A549 (cell line): ENCODE measurements around the gene PI4KA. TPM values are rescaled to one million over a fixed set of nuclear protein-coding genes. Genes with fewer than 3 reads are reported as not detected.

Experiments used
- ATAC-seq, 2 experiments: fragments of 200-7000 bp in 1 of 2; fragments of >200 bp in 1 of 2; cut with Nextera tagmentation in 1 of 2; cut with Tn5 transposase in 1 of 2; 3 replicates each; pipeline versions ENCODE4 v1.8.0 to v1.9.1; 2018 to 2020; ENCODE audit warnings: mild to moderate bottlenecking in 1 of 2, moderate library complexity in 1 of 2
- CTCF ChIA-PET: fragments of 300-600 bp; sonication (Branson Sonifier 250); formaldehyde crosslinking; extraction: SDS; loops from one replicate; lab custom pipeline; 2021; ENCODE audit warnings: antibody characterized with exemption, inconsistent platforms; lab: Yijun Ruan, JAX
- POLR2A ChIA-PET: fragments of 350-600 bp; formaldehyde crosslinking; extraction: SDS; loops from one replicate; lab custom pipeline; 2021; ENCODE audit warnings: antibody characterized with exemption, inconsistent platforms; lab: Yijun Ruan, JAX
- DNase-seq, 2 experiments: peaks; one replicate each; pipeline versions ENCODE4 v3.0.0 to v3.0.0-alpha.2; 2011 to 2016; ENCODE audit warnings: low read depth in 1 of 2, low spot score in 1 of 2
- FAIRE-seq: peaks from 2 replicates; lab custom pipeline; 2011; peaks lifted over from hg19 to GRCh38; lab: Jason Lieb, UNC
- H3K27ac ChIP-seq, 2 experiments: fragments of >200 bp; sonication (Bioruptor Twin); formaldehyde crosslinking; 3 replicates each; pipeline ENCODE4 v1.5.1; 2016 to 2017
- H3K4me1 ChIP-seq: fragments of >200 bp; sonication (Bioruptor Twin); formaldehyde crosslinking; 3 replicates; pipeline ENCODE4 v1.6.1; 2016
- H3K4me2 ChIP-seq: fragments of >200 bp; sonication (Bioruptor Twin); formaldehyde crosslinking; 3 replicates; pipeline ENCODE4 v1.6.1; 2016
- H3K4me3 ChIP-seq: fragments of >200 bp; sonication (Bioruptor Twin); formaldehyde crosslinking; 3 replicates; pipeline ENCODE4 v1.5.1; 2016
- H3K9me3 ChIP-seq: fragments of >200 bp; sonication (Bioruptor Twin); formaldehyde crosslinking; 3 replicates; pipeline ENCODE4 v1.6.1; 2016
- BHLHE40 ChIP-seq: IDR thresholded peaks from 2 replicates; pipeline ENCODE4 v1.6.1; 2012; ENCODE audit warnings: low read depth, low read length, inconsistent platforms
- CBX2 ChIP-seq: fragments of 200-600 bp; sonication (generic); IDR thresholded peaks from 2 replicates; pipeline ENCODE4 v1.6.1; 2016; ENCODE audit warnings: low read depth, mild to moderate bottlenecking, borderline replicate concordance
- CHD2 ChIP-seq: fragments of 150-350 bp; IDR thresholded peaks from 2 replicates; pipeline ENCODE4 v1.6.1; 2014; ENCODE audit warnings: low read length; ENCODE audit not compliant: partially characterized antibody
- CHD4 ChIP-seq: fragments of 200-600 bp; sonication (generic); IDR thresholded peaks from 2 replicates; pipeline ENCODE4 v1.6.1; 2016; ENCODE audit warnings: antibody characterized with exemption, mild to moderate bottlenecking, borderline replicate concordance
- EP300 ChIP-seq, 2 experiments: fragments of >200 bp; sonication (Bioruptor Twin); formaldehyde crosslinking; IDR thresholded peaks; 2 replicates in 1 of 2; 3 replicates in 1 of 2; pipeline ENCODE4 v1.6.1; 2016 to 2017
- HEYL ChIP-seq: fragments of 250-450 bp; sonication (Bioruptor Pico); IDR thresholded peaks from 2 replicates; pipeline ENCODE4 v1.8.0; 2021; ENCODE audit warnings: mild to moderate bottlenecking, moderate library complexity
- HOXB5 ChIP-seq: fragments of 250-450 bp; sonication (Bioruptor Pico); IDR thresholded peaks from 2 replicates; pipeline ENCODE4 v1.5.0; 2020; ENCODE audit warnings: mild to moderate bottlenecking, moderate library complexity
- JUN ChIP-seq, 2 experiments: fragments of >200 bp; sonication (Bioruptor Twin); formaldehyde crosslinking; IDR thresholded peaks; 2 replicates in 1 of 2; 3 replicates in 1 of 2; pipeline ENCODE4 v1.6.1; 2016 to 2017
- KDM1A ChIP-seq: fragments of 200-600 bp; sonication (generic); IDR thresholded peaks from 2 replicates; pipeline ENCODE4 v1.6.1; 2016; ENCODE audit warnings: low read depth, mild to moderate bottlenecking
- MAZ ChIP-seq: fragments of 150-350 bp; IDR thresholded peaks from 2 replicates; pipeline ENCODE4 v1.6.1; 2014; ENCODE audit warnings: antibody characterized with exemption, low read depth, low read length, borderline replicate concordance
- NFE2L2 ChIP-seq: fragments of 150-350 bp; conservative IDR thresholded peaks from 2 replicates; pipeline ENCODE4 v1.6.1; 2014; ENCODE audit warnings: low read length
- PHF8 ChIP-seq: fragments of 200-600 bp; sonication (generic); IDR thresholded peaks from 2 replicates; pipeline ENCODE4 v1.6.1; 2016; ENCODE audit warnings: low read depth, mild to moderate bottlenecking, antibody characterized with exemption, moderate library complexity, borderline replicate concordance
- POLR2A ChIP-seq: IDR thresholded peaks from 2 replicates; pipeline ENCODE4 v1.6.1; 2012; ENCODE audit warnings: mild to moderate bottlenecking, low read length
- RCOR1 ChIP-seq: fragments of 150-350 bp; IDR thresholded peaks from 2 replicates; pipeline ENCODE4 v1.6.1; 2014; ENCODE audit warnings: antibody characterized with exemption, low read length, low read depth
- RNF2 ChIP-seq: fragments of 200-600 bp; sonication (generic); IDR thresholded peaks from 2 replicates; pipeline ENCODE4 v1.6.1; 2016; ENCODE audit warnings: low read depth, mild to moderate bottlenecking, antibody characterized with exemption, moderate library complexity, borderline replicate concordance
- SREBF2 ChIP-seq: fragments of 450-650 bp; IDR thresholded peaks from 2 replicates; pipeline ENCODE4 v1.6.1; 2014; ENCODE audit warnings: mild to moderate bottlenecking, moderate library complexity
- ZC3H11A ChIP-seq: fragments of 450-650 bp; IDR thresholded peaks from 2 replicates; pipeline ENCODE4 v1.6.1; 2014; ENCODE audit warnings: antibody characterized with exemption, mild to moderate bottlenecking
- ZNF302 ChIP-seq: fragments of 250-450 bp; sonication (Bioruptor Pico); IDR thresholded peaks from 2 replicates; pipeline ENCODE4 v1.9.0; 2021; ENCODE audit warnings: inconsistent platforms, mild to moderate bottlenecking, moderate library complexity
- WGBS: methylation state at CpG from one replicate; pipeline ENCODE4 v1.1.6; 2017; ENCODE audit errors: missing lambda C conversion rate; 5-methylcytosine and 5-hydroxymethylcytosine counted together
- polyA plus RNA-seq, 4 experiments: library from polyadenylated mRNA; depleted of rRNA in 3 of 4; stranded (reverse); fragments of >200 nt; fragmentation: RNase III in 1 of 4; extraction: RNeasy Plus Mini Kit Qiagen cat#74134 plus additional on column Dnase treatment in 1 of 4; gene quantifications; 2 replicates in 3 of 4; 3 replicates in 1 of 4; pipeline ENCODE4 v1.2.3, GENCODE V29; 2011 to 2017
- TF ChIP-seq, protein P1 (sequence below): fragments of 200-600 bp; sonication (generic); IDR thresholded peaks from 2 replicates; pipeline ENCODE4 v1.6.1; 2016; ENCODE audit warnings: antibody characterized with exemption, mild to moderate bottlenecking, moderate library complexity
- TF ChIP-seq, protein P2 (sequence below): fragments of 250-450 bp; sonication (Bioruptor Pico); IDR thresholded peaks from 2 replicates; pipeline ENCODE4 v1.5.0; 2021; ENCODE audit warnings: mild to moderate bottlenecking, moderate library complexity, borderline replicate concordance
- TF ChIP-seq, protein P3 (sequence below): IDR thresholded peaks from 2 replicates; pipeline ENCODE4 v1.6.1; 2012
- TF ChIP-seq, protein P4 (sequence below): fragments of 150-350 bp; IDR thresholded peaks from 2 replicates; pipeline ENCODE4 v1.6.1; 2014; ENCODE audit warnings: low read depth, mild to moderate bottlenecking, low read length

Gene PI4KA
- polyA plus RNA-seq, 2 of the 4 experiments (the other 2 are of a cell fraction), result 14.4 to 21.3 TPM

DNA sequence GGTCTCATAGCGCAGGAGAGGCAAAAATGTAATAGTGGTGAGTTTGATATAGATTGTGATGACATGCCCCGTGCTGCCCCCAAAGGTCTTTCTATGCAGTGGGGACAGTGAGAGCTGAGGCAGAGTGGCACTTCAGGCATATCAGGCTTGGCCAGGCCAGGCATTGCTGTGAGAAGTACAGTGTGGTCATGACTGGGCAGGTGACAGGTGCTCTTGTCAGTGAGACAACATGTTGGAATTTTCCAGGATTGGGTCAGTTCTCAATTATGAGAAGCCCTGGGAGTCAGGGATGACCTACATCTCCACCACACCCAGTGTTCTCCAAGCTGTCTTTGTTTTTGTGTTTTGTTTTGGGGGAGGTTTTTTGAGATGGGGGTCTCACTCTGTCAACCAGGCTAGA, 3.9 kb upstream of the PI4KA start:
- CTCF ChIA-PET, result interaction anchor here (0.5 to 1.4 kb wide), 3 partner anchors 23 to 754 kb away, joined by 3 to 4 read pairs (median 3); no protein-coding TSS in a partner anchor
- Histone ChIP-seq H3K4me1 (peaks cover 6% of the 10 kb centered on the region; the same call in 1 of the 3 replicates), H3K9me3 (no peaks in the 10 kb centered on the region), H3K4me3 (no peak overlapping the region), H3K4me2 (no peak overlapping the region), H3K27ac (no peak overlapping the region)
- FAIRE-seq (no peak), DNase-seq (no peak), ATAC-seq (no peak)
- WGBS, result 95% methylated on average over 2 of the region's 2 CpGs
- TF ChIP-seq CHD4 (no peak), PHF8 (no peak), HOXB5 (CRISPR knock-in tag) (no peak), POLR2A (no peak), JUN (IDR thresholded peaks at IDR 0.05) (no peak), EP300 (IDR thresholded peaks at IDR 0.05) (no peak), ZNF302 (no peak), ZC3H11A (no peak), SREBF2 (no peak), BHLHE40 (no peak), NFE2L2 (no peak), RNF2 (no peak), MAZ (no peak), KDM1A (no peak), HEYL (CRISPR knock-in tag) (no peak)
- TF ChIP-seq, protein P1, sequence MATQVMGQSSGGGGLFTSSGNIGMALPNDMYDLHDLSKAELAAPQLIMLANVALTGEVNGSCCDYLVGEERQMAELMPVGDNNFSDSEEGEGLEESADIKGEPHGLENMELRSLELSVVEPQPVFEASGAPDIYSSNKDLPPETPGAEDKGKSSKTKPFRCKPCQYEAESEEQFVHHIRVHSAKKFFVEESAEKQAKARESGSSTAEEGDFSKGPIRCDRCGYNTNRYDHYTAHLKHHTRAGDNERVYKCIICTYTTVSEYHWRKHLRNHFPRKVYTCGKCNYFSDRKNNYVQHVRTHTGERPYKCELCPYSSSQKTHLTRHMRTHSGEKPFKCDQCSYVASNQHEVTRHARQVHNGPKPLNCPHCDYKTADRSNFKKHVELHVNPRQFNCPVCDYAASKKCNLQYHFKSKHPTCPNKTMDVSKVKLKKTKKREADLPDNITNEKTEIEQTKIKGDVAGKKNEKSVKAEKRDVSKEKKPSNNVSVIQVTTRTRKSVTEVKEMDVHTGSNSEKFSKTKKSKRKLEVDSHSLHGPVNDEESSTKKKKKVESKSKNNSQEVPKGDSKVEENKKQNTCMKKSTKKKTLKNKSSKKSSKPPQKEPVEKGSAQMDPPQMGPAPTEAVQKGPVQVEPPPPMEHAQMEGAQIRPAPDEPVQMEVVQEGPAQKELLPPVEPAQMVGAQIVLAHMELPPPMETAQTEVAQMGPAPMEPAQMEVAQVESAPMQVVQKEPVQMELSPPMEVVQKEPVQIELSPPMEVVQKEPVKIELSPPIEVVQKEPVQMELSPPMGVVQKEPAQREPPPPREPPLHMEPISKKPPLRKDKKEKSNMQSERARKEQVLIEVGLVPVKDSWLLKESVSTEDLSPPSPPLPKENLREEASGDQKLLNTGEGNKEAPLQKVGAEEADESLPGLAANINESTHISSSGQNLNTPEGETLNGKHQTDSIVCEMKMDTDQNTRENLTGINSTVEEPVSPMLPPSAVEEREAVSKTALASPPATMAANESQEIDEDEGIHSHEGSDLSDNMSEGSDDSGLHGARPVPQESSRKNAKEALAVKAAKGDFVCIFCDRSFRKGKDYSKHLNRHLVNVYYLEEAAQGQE, result no peak
- TF ChIP-seq, protein P2, sequence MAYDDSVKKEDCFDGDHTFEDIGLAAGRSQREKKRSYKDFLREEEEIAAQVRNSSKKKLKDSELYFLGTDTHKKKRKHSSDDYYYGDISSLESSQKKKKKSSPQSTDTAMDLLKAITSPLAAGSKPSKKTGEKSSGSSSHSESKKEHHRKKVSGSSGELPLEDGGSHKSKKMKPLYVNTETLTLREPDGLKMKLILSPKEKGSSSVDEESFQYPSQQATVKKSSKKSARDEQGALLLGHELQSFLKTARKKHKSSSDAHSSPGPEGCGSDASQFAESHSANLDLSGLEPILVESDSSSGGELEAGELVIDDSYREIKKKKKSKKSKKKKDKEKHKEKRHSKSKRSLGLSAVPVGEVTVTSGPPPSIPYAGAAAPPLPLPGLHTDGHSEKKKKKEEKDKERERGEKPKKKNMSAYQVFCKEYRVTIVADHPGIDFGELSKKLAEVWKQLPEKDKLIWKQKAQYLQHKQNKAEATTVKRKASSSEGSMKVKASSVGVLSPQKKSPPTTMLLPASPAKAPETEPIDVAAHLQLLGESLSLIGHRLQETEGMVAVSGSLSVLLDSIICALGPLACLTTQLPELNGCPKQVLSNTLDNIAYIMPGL (CRISPR knock-in tag), result no peak
- POLR2A ChIA-PET, result no interaction called here

DNA sequence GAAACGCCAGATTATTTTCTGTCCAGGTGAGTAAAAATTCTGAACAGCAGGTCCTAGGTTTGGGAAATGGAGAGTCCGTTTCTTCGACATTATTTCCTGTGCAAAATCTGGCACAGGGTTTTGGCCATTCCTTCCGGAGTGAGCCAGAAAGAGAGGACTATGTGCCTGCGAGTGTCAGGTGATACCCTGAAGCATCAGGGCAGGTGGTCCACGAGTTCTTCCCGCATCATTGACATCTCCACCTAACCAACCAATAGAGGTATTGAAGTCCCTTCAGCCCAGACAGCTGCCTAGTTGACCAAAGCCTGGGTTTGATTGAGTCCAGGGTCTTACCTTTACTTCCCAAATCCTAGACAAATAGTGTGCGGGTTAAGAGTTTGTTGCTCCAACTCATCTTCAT, 1.0 kb upstream of the PI4KA start:
- CTCF ChIA-PET, result interaction anchor here (0.8 to 2.4 kb wide), 5 partner anchors 13 to 81 kb away, joined by 3 to 8 read pairs (median 3); no protein-coding TSS in a partner anchor
- Histone ChIP-seq H3K4me3 (peak overlapping the region; percentile 78), H3K9me3 (no peaks in the 10 kb centered on the region)
- DNase-seq (no peak), FAIRE-seq (no peak)
- 63% methylated on average over 8 of the region's 8 CpGs for WGBS
- no peak for TF ChIP-seq CBX2
- TF ChIP-seq CHD2, result no peak
- TF ChIP-seq, protein P1, result no peak
- TF ChIP-seq, protein P3, sequence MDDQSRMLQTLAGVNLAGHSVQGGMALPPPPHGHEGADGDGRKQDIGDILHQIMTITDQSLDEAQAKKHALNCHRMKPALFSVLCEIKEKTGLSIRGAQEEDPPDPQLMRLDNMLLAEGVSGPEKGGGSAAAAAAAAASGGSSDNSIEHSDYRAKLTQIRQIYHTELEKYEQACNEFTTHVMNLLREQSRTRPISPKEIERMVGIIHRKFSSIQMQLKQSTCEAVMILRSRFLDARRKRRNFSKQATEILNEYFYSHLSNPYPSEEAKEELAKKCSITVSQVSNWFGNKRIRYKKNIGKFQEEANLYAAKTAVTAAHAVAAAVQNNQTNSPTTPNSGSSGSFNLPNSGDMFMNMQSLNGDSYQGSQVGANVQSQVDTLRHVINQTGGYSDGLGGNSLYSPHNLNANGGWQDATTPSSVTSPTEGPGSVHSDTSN, result no peak
- TF ChIP-seq, protein P4, sequence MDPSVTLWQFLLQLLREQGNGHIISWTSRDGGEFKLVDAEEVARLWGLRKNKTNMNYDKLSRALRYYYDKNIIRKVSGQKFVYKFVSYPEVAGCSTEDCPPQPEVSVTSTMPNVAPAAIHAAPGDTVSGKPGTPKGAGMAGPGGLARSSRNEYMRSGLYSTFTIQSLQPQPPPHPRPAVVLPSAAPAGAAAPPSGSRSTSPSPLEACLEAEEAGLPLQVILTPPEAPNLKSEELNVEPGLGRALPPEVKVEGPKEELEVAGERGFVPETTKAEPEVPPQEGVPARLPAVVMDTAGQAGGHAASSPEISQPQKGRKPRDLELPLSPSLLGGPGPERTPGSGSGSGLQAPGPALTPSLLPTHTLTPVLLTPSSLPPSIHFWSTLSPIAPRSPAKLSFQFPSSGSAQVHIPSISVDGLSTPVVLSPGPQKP, result no peak
- no peak for TF ChIP-seq HEYL (CRISPR knock-in tag)
- TF ChIP-seq RCOR1, result no peak
- TF ChIP-seq, all 56 proteins: peak for 0
- peaks cover 5% of the 10 kb centered on the region; the same call in 1 of the 3 replicates for H3K4me1 ChIP-seq
- POLR2A ChIA-PET, result no interaction called here
- no peak for ATAC-seq
- peak overlapping the region; percentile 76 to 92 for H3K27ac ChIP-seq
- peak overlapping the region; percentile 79 for H3K4me2 ChIP-seq
